Mononuclear cell (primary cell): Measurements from ENCODE around the gene SEZ6L2. TPM values are rescaled to one million over a fixed set of nuclear protein-coding genes. Genes with fewer than 3 reads are reported as not detected.
"Not testable (repeated sequence)": the region's sequence is repeated elsewhere in the genome, so short reads cannot be mapped to it uniquely, and the experiment has no call there.

Experiments
- H3K27me3 ChIP-seq: 2 replicates; pipeline ENCODE4 v1.6.0; 2011; ENCODE audit warnings: low read length, control low read depth; ENCODE audit not compliant: insufficient read depth
- H3K4me1 ChIP-seq: 2 replicates; pipeline ENCODE4 v1.5.1; 2011; ENCODE audit warnings: mild to moderate bottlenecking, low read length, control low read depth; ENCODE audit not compliant: insufficient read depth
- H3K4me3 ChIP-seq: 2 replicates; pipeline ENCODE4 v1.5.1; 2011; ENCODE audit warnings: mild to moderate bottlenecking, low read length, moderate library complexity
- H3K9me3 ChIP-seq: 2 replicates; pipeline ENCODE4 v1.5.1; 2011; ENCODE audit warnings: low read depth, mild to moderate bottlenecking, control low read depth, low read length
- total RNA-seq: library from RNA; depleted of rRNA; stranded (reverse); fragments of >200 nt; gene quantifications from one replicate; pipeline ENCODE4 v1.2.3, GENCODE V29; 2012

SEZ6L2 gene
- total RNA-seq, 1 donor, result under 0.01 TPM

- no peaks in the 10 kb centered on the region for H3K9me3 ChIP-seq
- peaks cover 18% of the 10 kb centered on the region for H3K27me3 ChIP-seq
- peaks cover 8% of the 10 kb centered on the region for H3K4me1 ChIP-seq
- no peak overlapping the region for H3K4me3 ChIP-seq
These were observed 1.7 kb upstream of the SEZ6L2 start for GRCh38 chr16:29900888-29901606.

DNA sequence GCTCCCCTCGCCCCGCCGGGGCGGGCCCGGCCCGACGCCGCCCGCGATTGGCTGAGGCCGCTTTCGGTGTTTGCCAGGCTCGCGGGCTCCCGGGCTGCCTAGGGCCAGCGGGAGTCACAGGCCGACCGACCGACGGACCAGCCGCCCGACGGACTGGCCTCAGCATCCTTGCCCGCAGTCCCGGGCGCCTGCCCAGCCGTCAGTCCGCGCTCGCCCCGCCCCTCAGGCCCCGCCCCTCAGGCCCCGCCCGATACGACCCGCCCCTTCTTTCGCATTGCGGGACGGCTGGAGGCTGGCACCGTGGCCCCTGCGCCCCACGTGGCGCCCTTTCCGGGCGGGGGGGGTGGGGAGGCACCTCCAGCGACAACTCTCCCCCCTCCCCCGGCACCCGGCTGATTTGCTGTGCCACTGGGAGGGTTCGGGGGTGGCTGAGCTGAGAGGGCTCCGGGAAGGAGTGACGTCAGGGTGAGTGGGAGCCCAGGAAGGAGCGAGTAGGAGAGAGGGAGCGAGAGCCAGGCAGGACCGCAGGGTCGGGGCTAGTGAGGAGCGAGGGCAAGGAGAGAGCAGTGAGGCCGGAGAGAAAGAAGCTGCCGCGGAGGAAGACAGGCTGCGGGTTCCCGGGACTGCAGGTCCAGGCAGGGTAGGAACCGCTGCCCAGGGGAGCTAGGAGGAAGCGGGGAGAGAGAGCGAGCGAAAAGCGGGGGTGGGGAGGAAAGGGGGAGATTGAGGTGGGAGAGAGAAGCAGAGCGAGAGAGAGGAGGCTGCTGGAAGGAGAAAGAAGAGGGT is 945 bp upstream of the SEZ6L2 start, which contains the start of gene ASPHD1:
Gene ASPHD1, plus strand, starts transcription at position 387 of the 786 bp plus-strand sequence. CDS start 484 bp downstream, outside the sequence.
- peaks cover 18% of the 10 kb centered on the region for H3K27me3 ChIP-seq
- peak within 1 kb of the TSS; percentile 29 for H3K4me3 ChIP-seq
- H3K4me1 ChIP-seq, result peaks cover 8% of the 10 kb centered on the region
- H3K9me3 ChIP-seq, result no peaks in the 10 kb centered on the region

GRCh38 chr16:29898804-29899515 is 390 bp downstream of the SEZ6L2 start:
- Histone ChIP-seq H3K27me3 (peaks cover 18% of the 10 kb centered on the region), H3K9me3 (no peaks in the 10 kb centered on the region), H3K4me3 (no peak overlapping the region), H3K4me1 (peaks cover 8% of the 10 kb centered on the region)

- peaks cover 8% of the 10 kb centered on the region for H3K4me1 ChIP-seq
- H3K9me3 ChIP-seq, result no peaks in the 10 kb centered on the region
- H3K4me3 ChIP-seq, result no peak overlapping the region
- peaks cover 18% of the 10 kb centered on the region for H3K27me3 ChIP-seq
These were observed 1.1 kb downstream of the SEZ6L2 start for GRCh38 chr16:29898135-29898803.

- no peak overlapping the region for H3K4me3 ChIP-seq
- peaks cover 18% of the 10 kb centered on the region for H3K27me3 ChIP-seq
- peaks cover 8% of the 10 kb centered on the region for H3K4me1 ChIP-seq
- H3K9me3 ChIP-seq, result no peaks in the 10 kb centered on the region
These were observed 2.0 kb downstream of the SEZ6L2 start for GRCh38 chr16:29897333-29897732.

- no peaks in the 10 kb centered on the region for H3K9me3 ChIP-seq
- no peak overlapping the region for H3K4me3 ChIP-seq
- peaks cover 8% of the 10 kb centered on the region for H3K4me1 ChIP-seq
- H3K27me3 ChIP-seq, result peaks cover 18% of the 10 kb centered on the region
These were observed 2.5 kb downstream of the SEZ6L2 start for GRCh38 chr16:29896841-29897240.

- Histone ChIP-seq H3K27me3 (peaks cover 18% of the 10 kb centered on the region), H3K9me3 (no peaks in the 10 kb centered on the region), H3K4me1 (no peaks in the 10 kb centered on the region), H3K4me3 (no peak overlapping the region)
These were observed 5.0 kb downstream of the SEZ6L2 start for GRCh38 chr16:29894352-29894751.

GRCh38 chr16:29893553-29893952 is 5.8 kb downstream of the SEZ6L2 start:
- Histone ChIP-seq H3K9me3 (no peaks in the 10 kb centered on the region), H3K27me3 (peaks cover 13% of the 10 kb centered on the region), H3K4me1 (no peaks in the 10 kb centered on the region), H3K4me3 (no peak overlapping the region)

DNA sequence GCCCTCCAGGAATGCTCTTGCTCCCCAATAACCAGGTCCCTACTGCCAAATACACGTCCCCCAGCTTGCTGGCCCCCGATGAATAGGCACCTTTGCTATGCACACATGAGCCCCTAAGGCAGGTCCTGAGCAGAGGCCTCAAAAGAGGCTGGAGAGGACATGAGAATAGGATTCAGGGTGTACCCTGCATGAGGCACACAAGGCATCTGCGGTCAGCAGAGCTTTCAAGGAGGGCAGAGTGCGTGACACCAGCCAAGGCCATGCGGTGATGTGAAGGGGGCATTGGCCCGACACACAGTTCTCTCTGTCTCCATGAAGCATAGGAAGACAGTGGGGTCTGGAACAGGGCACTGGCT is 6.9 kb downstream of the SEZ6L2 start:
- peaks cover 3% of the 10 kb centered on the region for H3K27me3 ChIP-seq
- no peaks in the 10 kb centered on the region for H3K4me1 ChIP-seq
- H3K9me3 ChIP-seq, result no peaks in the 10 kb centered on the region
- no peak overlapping the region for H3K4me3 ChIP-seq

GRCh38 chr16:29891525-29892457 is 7.6 kb downstream of the SEZ6L2 start:
- no peaks in the 10 kb centered on the region for H3K9me3 ChIP-seq
- no peaks in the 10 kb centered on the region for H3K27me3 ChIP-seq
- H3K4me1 ChIP-seq, result no peaks in the 10 kb centered on the region
- no peak overlapping the region for H3K4me3 ChIP-seq

- H3K4me3 ChIP-seq, H3K9me3 ChIP-seq, H3K4me1 ChIP-seq, H3K27me3 ChIP-seq: not testable (repeated sequence)
These were observed 10.0 kb downstream of the SEZ6L2 start for GRCh38 chr16:29889372-29889771.

- Histone ChIP-seq H3K9me3 (no peaks in the 10 kb centered on the region), H3K4me3 (no peak overlapping the region), H3K4me1 (no peaks in the 10 kb centered on the region), H3K27me3 (no peaks in the 10 kb centered on the region)
These were observed 15.4 kb downstream of the SEZ6L2 start for GRCh38 chr16:29883987-29884386.

DNA sequence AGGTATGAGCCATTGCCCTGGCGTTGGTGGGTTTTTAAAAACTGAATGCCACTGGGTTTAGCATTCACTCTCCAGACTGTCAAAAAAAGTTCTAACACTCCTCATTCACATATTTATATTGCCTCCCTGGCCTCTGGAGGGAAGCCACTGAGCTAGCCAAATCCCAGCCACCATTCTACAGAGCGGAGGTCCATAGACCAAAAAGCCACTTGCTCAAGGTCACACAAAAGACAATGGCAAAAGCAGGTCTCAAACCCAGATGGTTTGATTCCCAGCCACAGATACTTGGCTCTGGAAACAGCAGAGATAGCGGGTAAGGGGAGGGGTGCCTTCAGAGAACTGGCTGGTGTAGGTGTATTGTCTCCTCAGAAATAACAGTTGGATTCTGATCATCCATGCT is 18.3 kb downstream of the SEZ6L2 start:
- Histone ChIP-seq H3K9me3 (no peaks in the 10 kb centered on the region), H3K4me3 (no peak overlapping the region), H3K27me3 (peaks cover 14% of the 10 kb centered on the region), H3K4me1 (peaks cover 13% of the 10 kb centered on the region)

GRCh38 chr16:29878172-29878571 is 21.2 kb downstream of the SEZ6L2 start:
- peaks cover 18% of the 10 kb centered on the region for H3K27me3 ChIP-seq
- H3K4me1 ChIP-seq, result peaks cover 13% of the 10 kb centered on the region
- no peaks in the 10 kb centered on the region for H3K9me3 ChIP-seq
- H3K4me3 ChIP-seq, result no peak overlapping the region
